IMR-90 (cell line): ENCODE data around the gene CD84.
"Not testable (repeated sequence)": the region's sequence is repeated elsewhere in the genome, so short reads cannot be mapped to it uniquely, and the experiment has no call there.

Experiments used
- CEBPB ChIP-seq: IDR thresholded peaks from 2 replicates; pipeline ENCODE4 v1.6.1; 2012; ENCODE audit warnings: low read depth, low read length, improper control_type of control experiment
- FOS ChIP-seq: fragments of 150-350 bp; IDR thresholded peaks from 2 replicates; pipeline ENCODE4 v1.6.1; 2016; ENCODE audit warnings: low read depth, low read length
- POLR2A ChIP-seq: IDR thresholded peaks from 2 replicates; pipeline ENCODE4 v1.6.1; 2012; ENCODE audit warnings: mild to moderate bottlenecking, low read depth, low read length
- RAD21 ChIP-seq: IDR thresholded peaks from 2 replicates; pipeline ENCODE4 v1.6.1; 2012; ENCODE audit warnings: low read length, improper control_type of control experiment
- SMC3 ChIP-seq: fragments of 150-350 bp; IDR thresholded peaks from 2 replicates; pipeline ENCODE4 v1.6.1; 2016; ENCODE audit warnings: low read depth, mild to moderate bottlenecking, antibody characterized with exemption, low read length, moderate library complexity
- TF ChIP-seq, protein P1 (sequence below): conservative IDR thresholded peaks from 2 replicates; pipeline ENCODE4 v1.5.1; 2012; ENCODE audit warnings: mild to moderate bottlenecking, low read depth, low read length, improper control_type of control experiment
- TF ChIP-seq, protein P2 (sequence below): fragments of 150-350 bp; IDR thresholded peaks from 2 replicates; pipeline ENCODE4 v1.6.1; 2016; ENCODE audit warnings: low read depth, mild to moderate bottlenecking, low read length, moderate library complexity, borderline replicate concordance
- TF ChIP-seq, protein P3 (sequence below): fragments of 150-350 bp; IDR thresholded peaks from 2 replicates; pipeline ENCODE4 v1.6.1; 2017; ENCODE audit warnings: mild to moderate bottlenecking, antibody characterized with exemption, low read length, low read depth

DNA sequence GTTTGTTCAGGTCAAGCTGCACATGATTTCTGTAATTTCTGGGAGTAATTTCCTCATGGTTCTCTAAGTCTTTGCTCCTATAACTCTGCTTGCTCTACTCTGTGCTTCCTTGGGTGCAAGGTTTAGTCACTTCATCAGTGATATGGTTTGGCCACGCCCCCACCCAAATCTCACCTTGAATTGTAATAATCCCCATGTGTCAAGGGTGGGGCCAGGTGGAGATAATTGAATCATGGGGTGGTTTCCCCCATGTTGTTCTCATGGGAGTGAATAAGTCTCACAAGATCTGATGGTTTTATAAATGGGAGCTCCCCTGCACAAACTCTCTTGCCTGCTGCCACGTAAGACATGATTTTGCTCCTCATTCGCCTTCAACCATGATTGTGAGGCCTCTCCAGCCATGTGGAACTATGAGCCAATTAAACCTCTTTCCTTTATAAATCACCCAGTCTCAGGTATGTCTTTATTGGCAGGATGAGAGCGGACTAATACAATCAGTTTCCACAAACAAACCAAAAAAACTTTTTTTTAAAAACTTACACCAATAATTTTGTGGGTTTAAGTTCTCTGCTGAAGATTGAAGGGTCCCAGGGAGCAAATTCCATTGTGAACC is 48.5 kb upstream of the CD84 start:
- not testable (repeated sequence) for TF ChIP-seq POLR2A, FOS, SMC3, CEBPB, RAD21
- TF ChIP-seq, protein P1, sequence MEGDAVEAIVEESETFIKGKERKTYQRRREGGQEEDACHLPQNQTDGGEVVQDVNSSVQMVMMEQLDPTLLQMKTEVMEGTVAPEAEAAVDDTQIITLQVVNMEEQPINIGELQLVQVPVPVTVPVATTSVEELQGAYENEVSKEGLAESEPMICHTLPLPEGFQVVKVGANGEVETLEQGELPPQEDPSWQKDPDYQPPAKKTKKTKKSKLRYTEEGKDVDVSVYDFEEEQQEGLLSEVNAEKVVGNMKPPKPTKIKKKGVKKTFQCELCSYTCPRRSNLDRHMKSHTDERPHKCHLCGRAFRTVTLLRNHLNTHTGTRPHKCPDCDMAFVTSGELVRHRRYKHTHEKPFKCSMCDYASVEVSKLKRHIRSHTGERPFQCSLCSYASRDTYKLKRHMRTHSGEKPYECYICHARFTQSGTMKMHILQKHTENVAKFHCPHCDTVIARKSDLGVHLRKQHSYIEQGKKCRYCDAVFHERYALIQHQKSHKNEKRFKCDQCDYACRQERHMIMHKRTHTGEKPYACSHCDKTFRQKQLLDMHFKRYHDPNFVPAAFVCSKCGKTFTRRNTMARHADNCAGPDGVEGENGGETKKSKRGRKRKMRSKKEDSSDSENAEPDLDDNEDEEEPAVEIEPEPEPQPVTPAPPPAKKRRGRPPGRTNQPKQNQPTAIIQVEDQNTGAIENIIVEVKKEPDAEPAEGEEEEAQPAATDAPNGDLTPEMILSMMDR = not testable (repeated sequence)
- TF ChIP-seq, protein P2, sequence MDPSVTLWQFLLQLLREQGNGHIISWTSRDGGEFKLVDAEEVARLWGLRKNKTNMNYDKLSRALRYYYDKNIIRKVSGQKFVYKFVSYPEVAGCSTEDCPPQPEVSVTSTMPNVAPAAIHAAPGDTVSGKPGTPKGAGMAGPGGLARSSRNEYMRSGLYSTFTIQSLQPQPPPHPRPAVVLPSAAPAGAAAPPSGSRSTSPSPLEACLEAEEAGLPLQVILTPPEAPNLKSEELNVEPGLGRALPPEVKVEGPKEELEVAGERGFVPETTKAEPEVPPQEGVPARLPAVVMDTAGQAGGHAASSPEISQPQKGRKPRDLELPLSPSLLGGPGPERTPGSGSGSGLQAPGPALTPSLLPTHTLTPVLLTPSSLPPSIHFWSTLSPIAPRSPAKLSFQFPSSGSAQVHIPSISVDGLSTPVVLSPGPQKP = not testable (repeated sequence)
- TF ChIP-seq, protein P3, sequence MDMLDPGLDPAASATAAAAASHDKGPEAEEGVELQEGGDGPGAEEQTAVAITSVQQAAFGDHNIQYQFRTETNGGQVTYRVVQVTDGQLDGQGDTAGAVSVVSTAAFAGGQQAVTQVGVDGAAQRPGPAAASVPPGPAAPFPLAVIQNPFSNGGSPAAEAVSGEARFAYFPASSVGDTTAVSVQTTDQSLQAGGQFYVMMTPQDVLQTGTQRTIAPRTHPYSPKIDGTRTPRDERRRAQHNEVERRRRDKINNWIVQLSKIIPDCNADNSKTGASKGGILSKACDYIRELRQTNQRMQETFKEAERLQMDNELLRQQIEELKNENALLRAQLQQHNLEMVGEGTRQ = not testable (repeated sequence)
